Lung microvascular endothelial cell (primary cell): ENCODE measurements around the gene NADK. TPM values are rescaled to one million over a fixed set of nuclear protein-coding genes. Genes with fewer than 3 reads are reported as not detected.
A peak's percentile ranks its signal among the peaks of the same experiment; 100 is the strongest.

Experiments
- DNase-seq, 2 donors: peaks; one replicate each; pipeline versions ENCODE4 v3.0.0 to v3.0.0-alpha.2; 2010; ENCODE audit warnings: low read depth in 2 of 2
- total RNA-seq: library from RNA; depleted of rRNA; stranded (reverse); fragments of >200 nt; gene quantifications from 2 replicates; pipeline ENCODE4 v1.2.1, GENCODE V29; 2014

The NADK gene
- total RNA-seq, 1 donor from 2014 or later = 34.7 TPM

DNA sequence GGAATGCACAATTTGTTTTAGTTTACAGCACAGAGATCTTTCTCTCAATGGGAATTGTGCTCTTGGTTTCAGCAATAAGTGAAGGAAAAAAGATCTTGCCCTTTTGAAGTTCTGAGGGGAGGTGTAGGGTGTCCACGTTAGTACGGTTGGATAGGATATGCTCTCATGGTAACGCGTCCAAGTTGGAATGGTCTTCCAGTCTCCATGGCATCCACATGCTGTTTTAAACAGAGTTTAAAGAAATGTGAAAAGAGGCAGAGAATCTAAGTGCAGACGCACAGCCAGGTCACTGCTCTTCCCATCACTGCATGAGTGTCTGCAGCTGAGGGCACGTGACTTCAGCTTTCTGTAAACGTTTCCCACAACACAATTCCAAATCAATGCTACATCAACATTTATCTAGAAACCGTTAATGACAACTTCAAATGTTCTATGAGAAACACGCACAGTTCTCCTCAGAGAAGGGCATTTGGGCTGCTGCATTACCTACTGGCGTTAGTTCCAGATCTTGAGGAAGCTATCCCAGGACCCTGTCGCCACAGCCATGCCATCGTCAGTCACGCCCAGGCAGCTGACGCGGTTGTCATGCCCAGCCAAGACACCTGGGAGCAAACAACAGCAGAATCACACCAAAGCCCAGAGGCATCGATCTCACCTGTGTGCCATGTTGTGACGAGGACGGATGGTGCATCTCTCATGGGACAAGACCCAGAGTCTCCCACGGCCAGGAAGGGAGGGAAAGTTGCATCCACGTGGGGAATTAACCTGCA lies 8.8 kb upstream of the NADK start:
- no peak for DNase-seq

- no peak for DNase-seq
Observed at GRCh38 chr1:1785666-1786065, 7.4 kb upstream of the NADK start.

- no peak for DNase-seq
Observed at GRCh38 chr1:1784933-1785332, 6.7 kb upstream of the NADK start.

- no peak for DNase-seq
Observed at GRCh38 chr1:1783320-1783719, 5.0 kb upstream of the NADK start.

- DNase-seq = peak; percentile 54 to 57
Observed at GRCh38 chr1:1782399-1783221, 4.3 kb upstream of the NADK start.

DNA sequence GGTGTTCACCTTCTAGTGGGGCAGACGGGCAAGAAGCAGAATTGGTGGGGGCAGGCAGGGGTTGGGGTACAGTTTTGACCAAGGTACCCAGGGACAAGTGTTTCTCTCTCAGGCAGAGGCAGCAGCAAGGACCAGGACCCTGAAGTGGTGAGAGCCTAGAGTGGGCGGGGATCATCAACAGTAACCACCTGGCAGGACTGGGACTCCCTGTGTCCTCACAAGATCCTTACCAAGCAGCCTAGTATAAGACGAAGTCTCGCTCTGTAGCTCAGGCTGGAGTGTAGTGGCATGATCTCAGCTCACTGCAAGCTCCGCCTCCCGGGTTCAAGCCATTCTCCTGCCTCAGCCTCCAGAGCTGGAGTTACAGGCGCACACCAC lies 3.2 kb upstream of the NADK start:
- DNase-seq = no peak

DNA sequence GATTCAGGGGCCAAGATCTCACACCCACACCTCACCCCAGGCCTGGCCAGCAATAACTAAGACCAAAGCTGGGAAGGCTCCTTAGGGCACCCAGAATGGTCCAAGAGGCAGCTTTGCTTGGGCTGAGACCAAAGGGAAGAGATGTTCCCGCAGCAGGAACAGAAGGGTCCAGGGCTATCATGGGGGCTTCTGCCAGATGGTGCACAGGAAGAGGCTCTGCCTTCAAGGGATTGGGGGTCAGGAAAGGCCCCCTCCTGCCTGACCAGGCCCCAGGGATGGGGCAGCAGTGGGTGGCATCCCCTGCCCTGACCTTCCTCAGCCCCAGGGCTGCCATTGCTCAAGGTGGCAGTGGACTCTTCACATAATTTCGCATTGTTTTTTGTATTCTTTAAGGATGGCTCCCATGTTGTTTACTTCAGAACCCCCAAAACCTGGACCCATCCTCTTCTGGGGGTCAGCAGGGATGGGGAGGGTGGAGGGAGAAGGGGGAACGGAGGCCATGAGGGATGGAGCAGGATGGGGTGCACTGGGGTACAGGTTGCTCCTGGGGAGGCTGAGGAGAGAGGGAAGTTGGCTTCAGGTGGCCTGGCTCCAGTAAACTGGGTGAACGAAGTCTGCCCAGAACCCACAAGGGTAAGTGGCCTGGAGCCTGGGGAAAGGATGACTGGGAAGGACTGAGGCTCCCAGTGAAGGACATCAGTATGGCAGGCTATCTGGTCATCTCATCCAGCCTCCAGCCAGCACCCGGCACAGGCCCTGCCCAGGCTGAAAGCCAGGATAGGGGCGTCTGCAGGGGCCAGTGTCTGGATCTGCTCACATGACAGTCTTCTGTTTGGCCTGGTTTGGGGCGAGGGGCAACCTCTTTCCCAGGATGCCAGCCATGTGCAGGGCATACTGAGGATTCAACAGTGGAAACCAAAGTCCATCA lies 2.6 kb upstream of the NADK start:
- DNase-seq = no peak

GRCh38 chr1:1779691-1780597 lies 1.7 kb upstream of the NADK start:
- DNase-seq = peak in 1 of 2 donors; percentile 27

GRCh38 chr1:1779320-1779675 lies 1.0 kb upstream of the NADK start:
- no peak for DNase-seq

- peak in 1 of 2 donors; percentile 28 for DNase-seq
Observed at GRCh38 chr1:1778663-1779319, 521 bp upstream of the NADK start.

- peak in 1 of 2 donors; percentile 40 for DNase-seq
Observed at GRCh38 chr1:1777583-1777899, 729 bp downstream of the NADK start.

GRCh38 chr1:1776672-1777582 lies 1.3 kb downstream of the NADK start:
- no peak for DNase-seq

GRCh38 chr1:1775327-1776226 lies 2.7 kb downstream of the NADK start:
- DNase-seq = no peak

DNA sequence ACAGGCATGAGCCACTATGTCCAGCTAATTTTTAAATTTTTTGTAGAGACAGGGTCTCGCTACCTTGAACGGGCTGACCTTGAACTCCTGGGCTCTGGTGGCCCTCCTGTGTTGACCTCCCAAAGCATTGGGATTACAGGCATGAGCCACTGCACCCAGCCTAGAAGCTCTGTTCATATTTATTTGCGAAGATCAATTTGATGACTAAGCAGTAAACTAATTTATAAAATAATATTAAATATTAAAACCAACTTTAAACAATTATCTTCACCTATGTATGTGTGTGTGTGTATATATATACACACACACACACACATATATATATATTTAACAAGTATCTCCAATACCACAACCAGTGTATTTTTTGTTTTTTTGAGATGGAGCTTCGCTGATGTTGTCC lies 4.4 kb downstream of the NADK start:
- DNase-seq = no peak

GRCh38 chr1:1771096-1771495 lies 7.2 kb downstream of the NADK start:
- no peak for DNase-seq

GRCh38 chr1:1770102-1770501 lies 8.2 kb downstream of the NADK start:
- DNase-seq = no peak

DNA sequence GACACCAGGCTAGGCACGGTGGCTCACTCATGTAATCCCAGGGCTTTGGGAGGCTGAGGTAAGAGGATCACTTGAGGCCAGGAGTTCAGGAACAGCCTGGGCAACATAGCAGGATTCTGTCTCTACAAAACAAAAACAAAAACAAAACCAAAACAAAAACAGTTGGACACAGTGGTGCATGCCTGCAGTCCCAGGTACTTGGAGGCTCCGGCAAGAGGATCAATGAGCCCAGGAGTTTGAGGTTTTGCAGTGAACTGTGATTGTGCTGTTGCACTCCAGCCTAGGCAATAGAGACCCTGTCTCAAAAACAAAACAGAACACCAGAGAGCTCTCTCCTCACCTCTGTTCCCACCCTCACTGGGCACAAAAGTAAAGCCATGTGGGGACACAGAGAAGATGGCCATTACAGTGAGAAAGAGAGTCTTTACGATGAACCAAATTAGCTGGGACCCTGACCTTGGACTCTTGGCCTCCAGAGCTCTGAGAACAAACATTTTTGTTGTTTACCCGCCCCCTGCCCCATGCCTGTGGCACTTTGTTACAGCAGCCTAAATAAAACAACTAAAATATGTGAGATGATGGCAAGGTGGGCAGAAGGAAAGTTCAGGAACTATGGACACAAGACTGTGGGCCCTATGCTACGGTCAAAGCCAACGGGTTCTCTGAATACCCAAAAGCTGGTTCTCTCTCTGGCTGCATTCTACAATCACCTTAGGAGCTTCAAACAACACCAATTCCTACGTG lies 9.8 kb downstream of the NADK start:
- DNase-seq = no peak
